Testis (tissue), 3 donors: ENCODE results near the gene ANXA6. TPM values are rescaled to one million over a fixed set of nuclear protein-coding genes. Genes with fewer than 3 reads are reported as not detected.

Experiments used
- DNase-seq: peaks from one replicate; pipeline ENCODE4 v3.0.0-alpha.2; 2019
- H3K27ac ChIP-seq, 2 donors: fragments of 200-600 bp; sonication (generic); one replicate each; pipeline ENCODE4 v1.5.1; 2019
- H3K27me3 ChIP-seq: fragments of 200-600 bp; sonication (generic); one replicate; pipeline ENCODE4 v1.5.1; 2019
- H3K36me3 ChIP-seq: fragments of 200-600 bp; sonication (generic); one replicate; pipeline ENCODE4 v1.5.1; 2017; ENCODE audit warnings: low read depth; ENCODE audit errors: missing control alignments
- H3K4me1 ChIP-seq: fragments of 200-600 bp; sonication (generic); one replicate; pipeline ENCODE4 v1.5.1; 2019
- H3K4me3 ChIP-seq, 2 donors: fragments of 200-600 bp; sonication (generic); one replicate each; pipeline ENCODE4 v1.5.1; 2017 to 2019
- H3K9me3 ChIP-seq: fragments of 200-600 bp; sonication (generic); one replicate; pipeline ENCODE4 v1.5.1; 2017
- POLR2A ChIP-seq: fragments of 450-650 bp; IDR thresholded peaks from one replicate; pipeline ENCODE4 v1.6.1; 2017; ENCODE audit warnings: antibody characterized with exemption, mild to moderate bottlenecking, moderate library complexity
- WGBS, 2 donors: methylation state at CpG; one replicate each; pipeline ENCODE4 v1.1.5; 2018; 5-methylcytosine and 5-hydroxymethylcytosine counted together
- intact Hi-C: fragments of 100-400 bp; cut with DNase I; formaldehyde crosslinking; loops from one replicate; pipeline ENCODE4 v1.15.1; 2023; ENCODE audit warnings: low total_unique reads
- polyA plus RNA-seq: library from polyadenylated mRNA; stranded (reverse); fragments of 350-450 nt; fragmentation: Illumina TruSeq; extraction: RNeasy Lipid Tissue Mini Kit (QIAGEN cat#74804); gene quantifications from one replicate; pipeline ENCODE4 v1.2.3, GENCODE V29; 2014; ENCODE audit warnings: low read depth, low replicate concordance; ENCODE audit not compliant: insufficient read depth
- total RNA-seq, 2 donors: library from RNA; depleted of rRNA; stranded (reverse); fragments of >200 nt; gene quantifications; one replicate each; pipeline ENCODE4 v1.2.3, GENCODE V29; 2016
- TF ChIP-seq, protein P1 (sequence below), 3 experiments: fragments of 450-650 bp in 2 of 3; fragments of 200-600 bp in 1 of 3; sonication (generic) in 1 of 3; IDR thresholded peaks; one replicate each; pipeline ENCODE4 v1.5.1; 2016 to 2019; ENCODE audit warnings: antibody characterized with exemption in 3 of 3, mild to moderate bottlenecking in 2 of 3, moderate library complexity in 1 of 3

The ANXA6 gene
- total and polyA plus RNA-seq, 3 donors from 2014 or later = 116 to 180 (median 152) TPM

GRCh38 chr5:151063142-151063989, 94.2 kb downstream of the ANXA6 start:
- peak overlapping the region in 1 of 2 donors; percentile 41 for H3K27ac ChIP-seq
- 55 to 70% methylated on average over 15 to 17 of the region's 17 CpGs for WGBS, 2 donors
- no peaks in the 10 kb centered on the region for H3K9me3 ChIP-seq
- intact Hi-C loops = no loop called here
- no peaks in the 10 kb centered on the region for H3K27me3 ChIP-seq
- TF ChIP-seq, protein P1, sequence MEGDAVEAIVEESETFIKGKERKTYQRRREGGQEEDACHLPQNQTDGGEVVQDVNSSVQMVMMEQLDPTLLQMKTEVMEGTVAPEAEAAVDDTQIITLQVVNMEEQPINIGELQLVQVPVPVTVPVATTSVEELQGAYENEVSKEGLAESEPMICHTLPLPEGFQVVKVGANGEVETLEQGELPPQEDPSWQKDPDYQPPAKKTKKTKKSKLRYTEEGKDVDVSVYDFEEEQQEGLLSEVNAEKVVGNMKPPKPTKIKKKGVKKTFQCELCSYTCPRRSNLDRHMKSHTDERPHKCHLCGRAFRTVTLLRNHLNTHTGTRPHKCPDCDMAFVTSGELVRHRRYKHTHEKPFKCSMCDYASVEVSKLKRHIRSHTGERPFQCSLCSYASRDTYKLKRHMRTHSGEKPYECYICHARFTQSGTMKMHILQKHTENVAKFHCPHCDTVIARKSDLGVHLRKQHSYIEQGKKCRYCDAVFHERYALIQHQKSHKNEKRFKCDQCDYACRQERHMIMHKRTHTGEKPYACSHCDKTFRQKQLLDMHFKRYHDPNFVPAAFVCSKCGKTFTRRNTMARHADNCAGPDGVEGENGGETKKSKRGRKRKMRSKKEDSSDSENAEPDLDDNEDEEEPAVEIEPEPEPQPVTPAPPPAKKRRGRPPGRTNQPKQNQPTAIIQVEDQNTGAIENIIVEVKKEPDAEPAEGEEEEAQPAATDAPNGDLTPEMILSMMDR (IDR thresholded peaks at IDR 0.05) = no peak
- TF ChIP-seq POLR2A = no peak
- H3K4me3 ChIP-seq = no peak overlapping the region
- peak; percentile 64 for DNase-seq
- peaks cover 32% of the 10 kb centered on the region for H3K4me1 ChIP-seq
- no peaks in the 10 kb centered on the region for H3K36me3 ChIP-seq

- H3K9me3 ChIP-seq = no peaks in the 10 kb centered on the region
- no peak overlapping the region for H3K4me3 ChIP-seq
- WGBS, 2 donors = 73 to 88% methylated on average over 5 of the region's 5 CpGs
- H3K4me1 ChIP-seq = peaks cover 24% of the 10 kb centered on the region
- intact Hi-C loops = no loop called here
- no peaks in the 10 kb centered on the region for H3K27me3 ChIP-seq
- H3K36me3 ChIP-seq = no peaks in the 10 kb centered on the region
- TF ChIP-seq POLR2A = no peak
- TF ChIP-seq, protein P1 (IDR thresholded peaks at IDR 0.05) = no peak
- peak overlapping the region in 1 of 2 donors; percentile 41 for H3K27ac ChIP-seq
- DNase-seq = no peak
Observed at GRCh38 chr5:151062405-151063141, 95.0 kb downstream of the ANXA6 start.

GRCh38 chr5:151060742-151061141, 96.8 kb downstream of the ANXA6 start:
- no peak for DNase-seq
- 87 to 88% methylated on average over 6 of the region's 6 CpGs for WGBS, 2 donors
- H3K36me3 ChIP-seq = no peaks in the 10 kb centered on the region
- H3K4me1 ChIP-seq = peaks cover 17% of the 10 kb centered on the region
- H3K27ac ChIP-seq = no peak overlapping the region
- no peaks in the 10 kb centered on the region for H3K27me3 ChIP-seq
- TF ChIP-seq, protein P1 (IDR thresholded peaks at IDR 0.05) = no peak
- TF ChIP-seq POLR2A = no peak
- H3K9me3 ChIP-seq = no peaks in the 10 kb centered on the region
- no peak overlapping the region for H3K4me3 ChIP-seq
- intact Hi-C loops = no loop called here

DNA sequence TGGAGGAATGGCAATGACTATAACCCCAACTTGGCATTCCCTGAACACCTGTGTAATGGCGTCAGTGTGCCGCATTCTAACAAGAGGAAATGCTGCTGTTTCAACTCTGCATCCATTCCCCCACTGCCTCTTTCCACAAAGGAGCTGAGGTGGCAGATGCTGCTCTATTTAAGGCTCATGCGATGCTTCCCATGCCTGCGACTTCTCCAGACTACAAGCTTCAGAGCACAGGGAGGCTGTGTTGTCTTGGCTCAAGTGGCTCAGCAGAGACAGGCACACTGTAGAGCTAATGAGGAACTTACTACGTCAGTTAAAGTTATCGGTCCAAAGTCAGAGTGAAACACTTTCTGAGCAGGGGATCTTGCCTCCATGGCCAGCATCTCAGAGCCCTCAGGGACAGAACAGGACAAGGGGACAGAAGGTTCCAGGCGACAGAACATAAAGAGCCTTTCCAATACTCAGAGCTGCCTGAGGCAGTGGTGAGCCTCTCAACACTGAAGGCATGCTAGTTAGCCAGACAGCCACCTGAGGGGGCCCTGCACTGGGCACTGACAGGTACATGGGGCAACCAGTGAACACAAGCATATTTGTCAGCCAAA, 98.6 kb downstream of the ANXA6 start:
- WGBS, 2 donors = 88 to 92% methylated on average over 7 of the region's 7 CpGs
- no peak overlapping the region for H3K4me3 ChIP-seq
- intact Hi-C loops = no loop called here
- no peak overlapping the region for H3K27ac ChIP-seq
- peaks cover 16% of the 10 kb centered on the region for H3K4me1 ChIP-seq
- H3K9me3 ChIP-seq = no peaks in the 10 kb centered on the region
- no peaks in the 10 kb centered on the region for H3K27me3 ChIP-seq
- no peak for DNase-seq
- TF ChIP-seq POLR2A = no peak
- TF ChIP-seq, protein P1 (IDR thresholded peaks at IDR 0.05) = no peak
- no peaks in the 10 kb centered on the region for H3K36me3 ChIP-seq
